Upper lobe of left lung (tissue), 4 donors: ENCODE results near the gene ZNG1F.
"Not testable (repeated sequence)": the region's sequence is repeated elsewhere in the genome, so short reads cannot be mapped to it uniquely, and the experiment has no call there.

Experiments
- CTCF ChIP-seq, 6 experiments: fragments of 450-650 bp in 4 of 6; fragments of 200-600 bp in 2 of 6; sonication (generic) in 2 of 6; IDR thresholded peaks; one replicate each; pipeline ENCODE4 v1.5.1; 2016 to 2019; ENCODE audit warnings: antibody characterized with exemption in 6 of 6
- POLR2A ChIP-seq, 4 donors: fragments of 450-650 bp; IDR thresholded peaks; one replicate each; pipeline ENCODE4 v1.5.1; 2016 to 2017; ENCODE audit warnings: antibody characterized with exemption in 4 of 4, mild to moderate bottlenecking in 2 of 4

GRCh38 chr9:41105557-41106253 is 83.4 kb downstream of the ZNG1F start:
- not testable (repeated sequence) for TF ChIP-seq CTCF, POLR2A (IDR thresholded peaks at IDR 0.05)
